SK-N-SH treated with all-trans-retinoic acid at 6 μM for 48 hours (cell line): ENCODE measurements around the gene IFNL2.

Experiments
- ATAC-seq: fragments of 200-7000 bp; cut with Tn5 transposase; 3 replicates; pipeline ENCODE4 v1.9.1; 2020; ENCODE audit warnings: mild to moderate bottlenecking, moderate library complexity
- ARNTL ChIP-seq: fragments of 450-650 bp; formaldehyde crosslinking; IDR thresholded peaks from 2 replicates; pipeline ENCODE4 v1.5.0; 2020; ENCODE audit warnings: low read depth, mild to moderate bottlenecking, moderate library complexity, borderline replicate concordance
- CSRNP3 ChIP-seq: fragments of 250-450 bp; sonication (Bioruptor Pico); IDR thresholded peaks from 2 replicates; pipeline ENCODE4 v1.5.1; 2021; ENCODE audit warnings: mild to moderate bottlenecking, moderate library complexity
- ESRRG ChIP-seq: fragments of 250-450 bp; sonication (Bioruptor Pico); IDR thresholded peaks from 2 replicates; pipeline ENCODE4 v1.6.1; 2021; ENCODE audit warnings: mild to moderate bottlenecking
- ISL1 ChIP-seq: fragments of 250-450 bp; sonication (Bioruptor Pico); IDR thresholded peaks from 2 replicates; pipeline ENCODE4 v2.1.2; 2022; ENCODE audit warnings: mild to moderate bottlenecking, moderate library complexity
- OSR1 ChIP-seq: fragments of 250-450 bp; sonication (Bioruptor Pico); IDR thresholded peaks from 2 replicates; pipeline ENCODE4 v1.8.0; 2022; ENCODE audit warnings: moderate library complexity, mild to moderate bottlenecking, inconsistent platforms
- PPARA ChIP-seq: fragments of 250-450 bp; sonication (Bioruptor Pico); IDR thresholded peaks from 2 replicates; pipeline ENCODE4 v1.5.0; 2020; ENCODE audit warnings: mild to moderate bottlenecking, borderline replicate concordance
- SNAI2 ChIP-seq: fragments of 250-450 bp; sonication (Bioruptor Pico); IDR thresholded peaks from 2 replicates; pipeline ENCODE4 v1.5.0; 2020; ENCODE audit warnings: mild to moderate bottlenecking, moderate library complexity
- TCF4 ChIP-seq: fragments of 250-450 bp; sonication (Bioruptor Pico); IDR thresholded peaks from 2 replicates; pipeline ENCODE4 v1.8.0; 2021; ENCODE audit warnings: mild to moderate bottlenecking, moderate library complexity, borderline replicate concordance
- TOX ChIP-seq: fragments of 250-450 bp; sonication (Bioruptor Pico); IDR thresholded peaks from 2 replicates; pipeline ENCODE4 v1.8.0; 2021; ENCODE audit warnings: mild to moderate bottlenecking, moderate library complexity, borderline replicate concordance
- TSHZ2 ChIP-seq: fragments of 250-450 bp; sonication (Bioruptor Pico); IDR thresholded peaks from 2 replicates; pipeline ENCODE4 v1.5.0; 2020; ENCODE audit warnings: mild to moderate bottlenecking, moderate library complexity
- ZC3H10 ChIP-seq: fragments of 250-450 bp; sonication (Bioruptor Pico); IDR thresholded peaks from 2 replicates; pipeline ENCODE4 v1.5.1; 2021; ENCODE audit warnings: mild to moderate bottlenecking, moderate library complexity
- ZFP30 ChIP-seq: fragments of 450-650 bp; formaldehyde crosslinking; IDR thresholded peaks from 2 replicates; pipeline ENCODE4 v1.5.0; 2022; ENCODE audit warnings: mild to moderate bottlenecking, moderate library complexity
- ZNF565 ChIP-seq: fragments of 450-650 bp; formaldehyde crosslinking; conservative IDR thresholded peaks from 2 replicates; pipeline ENCODE4 v1.5.0; 2020; ENCODE audit warnings: low read depth, mild to moderate bottlenecking, moderate library complexity
- TF ChIP-seq, protein P1 (sequence below): fragments of 250-450 bp; sonication (Bioruptor Pico); IDR thresholded peaks from 2 replicates; pipeline ENCODE4 v1.8.0; 2020; ENCODE audit warnings: mild to moderate bottlenecking, moderate library complexity, borderline replicate concordance
- TF ChIP-seq, protein P2 (sequence below): fragments of 250-450 bp; sonication (Bioruptor Pico); IDR thresholded peaks from 2 replicates; pipeline ENCODE4 v1.5.1; 2020; ENCODE audit warnings: low read depth, mild to moderate bottlenecking, moderate library complexity
- TF ChIP-seq, protein P3 (sequence below): fragments of 250-450 bp; sonication (Bioruptor Pico); IDR thresholded peaks from 2 replicates; pipeline ENCODE4 v1.8.0; 2021; ENCODE audit warnings: low read depth, mild to moderate bottlenecking, moderate library complexity, borderline replicate concordance

Gene IFNL2

GRCh38 chr19:39314016-39314728 is 46.0 kb downstream of the IFNL2 start:
- TF ChIP-seq, protein P1, sequence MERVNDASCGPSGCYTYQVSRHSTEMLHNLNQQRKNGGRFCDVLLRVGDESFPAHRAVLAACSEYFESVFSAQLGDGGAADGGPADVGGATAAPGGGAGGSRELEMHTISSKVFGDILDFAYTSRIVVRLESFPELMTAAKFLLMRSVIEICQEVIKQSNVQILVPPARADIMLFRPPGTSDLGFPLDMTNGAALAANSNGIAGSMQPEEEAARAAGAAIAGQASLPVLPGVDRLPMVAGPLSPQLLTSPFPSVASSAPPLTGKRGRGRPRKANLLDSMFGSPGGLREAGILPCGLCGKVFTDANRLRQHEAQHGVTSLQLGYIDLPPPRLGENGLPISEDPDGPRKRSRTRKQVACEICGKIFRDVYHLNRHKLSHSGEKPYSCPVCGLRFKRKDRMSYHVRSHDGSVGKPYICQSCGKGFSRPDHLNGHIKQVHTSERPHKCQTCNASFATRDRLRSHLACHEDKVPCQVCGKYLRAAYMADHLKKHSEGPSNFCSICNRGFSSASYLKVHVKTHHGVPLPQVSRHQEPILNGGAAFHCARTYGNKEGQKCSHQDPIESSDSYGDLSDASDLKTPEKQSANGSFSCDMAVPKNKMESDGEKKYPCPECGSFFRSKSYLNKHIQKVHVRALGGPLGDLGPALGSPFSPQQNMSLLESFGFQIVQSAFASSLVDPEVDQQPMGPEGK (CRISPR knock-in tag), result no peak
- TF ChIP-seq PPARA, result no peak
- TF ChIP-seq, protein P2, sequence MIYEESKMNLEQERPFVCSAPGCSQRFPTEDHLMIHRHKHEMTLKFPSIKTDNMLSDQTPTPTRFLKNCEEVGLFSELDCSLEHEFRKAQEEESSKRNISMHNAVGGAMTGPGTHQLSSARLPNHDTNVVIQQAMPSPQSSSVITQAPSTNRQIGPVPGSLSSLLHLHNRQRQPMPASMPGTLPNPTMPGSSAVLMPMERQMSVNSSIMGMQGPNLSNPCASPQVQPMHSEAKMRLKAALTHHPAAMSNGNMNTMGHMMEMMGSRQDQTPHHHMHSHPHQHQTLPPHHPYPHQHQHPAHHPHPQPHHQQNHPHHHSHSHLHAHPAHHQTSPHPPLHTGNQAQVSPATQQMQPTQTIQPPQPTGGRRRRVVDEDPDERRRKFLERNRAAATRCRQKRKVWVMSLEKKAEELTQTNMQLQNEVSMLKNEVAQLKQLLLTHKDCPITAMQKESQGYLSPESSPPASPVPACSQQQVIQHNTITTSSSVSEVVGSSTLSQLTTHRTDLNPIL (CRISPR knock-in tag), result no peak
- TF ChIP-seq ZNF565 (CRISPR knock-in tag), result no peak
- TF ChIP-seq, protein P3, sequence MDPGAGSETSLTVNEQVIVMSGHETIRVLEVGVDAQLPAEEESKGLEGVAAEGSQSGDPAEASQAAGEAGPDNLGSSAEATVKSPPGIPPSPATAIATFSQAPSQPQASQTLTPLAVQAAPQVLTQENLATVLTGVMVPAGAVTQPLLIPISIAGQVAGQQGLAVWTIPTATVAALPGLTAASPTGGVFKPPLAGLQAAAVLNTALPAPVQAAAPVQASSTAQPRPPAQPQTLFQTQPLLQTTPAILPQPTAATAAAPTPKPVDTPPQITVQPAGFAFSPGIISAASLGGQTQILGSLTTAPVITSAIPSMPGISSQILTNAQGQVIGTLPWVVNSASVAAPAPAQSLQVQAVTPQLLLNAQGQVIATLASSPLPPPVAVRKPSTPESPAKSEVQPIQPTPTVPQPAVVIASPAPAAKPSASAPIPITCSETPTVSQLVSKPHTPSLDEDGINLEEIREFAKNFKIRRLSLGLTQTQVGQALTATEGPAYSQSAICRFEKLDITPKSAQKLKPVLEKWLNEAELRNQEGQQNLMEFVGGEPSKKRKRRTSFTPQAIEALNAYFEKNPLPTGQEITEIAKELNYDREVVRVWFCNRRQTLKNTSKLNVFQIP (CRISPR knock-in tag), result no peak
- no peak for TF ChIP-seq SNAI2 (CRISPR knock-in tag)
- TF ChIP-seq ARNTL (CRISPR knock-in tag), result no peak
- TF ChIP-seq CSRNP3, result no peak
- TF ChIP-seq, all 23 proteins: peak for 0
- no peak for ATAC-seq

DNA sequence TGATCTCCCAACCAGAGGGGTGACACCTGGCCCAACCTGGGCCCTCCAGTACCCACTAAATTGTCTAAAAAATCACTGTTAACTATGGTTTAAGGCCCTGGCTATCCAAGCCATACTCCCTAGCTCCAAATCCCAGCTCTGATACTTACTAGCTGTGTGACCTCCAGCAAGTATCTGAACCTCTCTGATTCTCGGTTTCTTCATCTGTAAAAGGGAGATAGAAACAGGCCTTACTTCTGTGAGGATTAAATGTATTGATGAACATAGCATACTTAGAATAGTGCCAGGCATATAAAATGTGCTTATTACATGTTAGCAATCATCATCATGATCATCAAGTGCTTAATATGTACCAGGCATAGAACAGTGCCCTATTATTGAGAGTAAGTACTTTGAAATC is 47.7 kb downstream of the IFNL2 start:
- TF ChIP-seq, protein P1 (CRISPR knock-in tag), result no peak
- no peak for TF ChIP-seq ZFP30 (CRISPR knock-in tag)
- TF ChIP-seq, protein P3 (CRISPR knock-in tag), result no peak
- TF ChIP-seq ISL1 (CRISPR knock-in tag), result no peak
- TF ChIP-seq TCF4 (CRISPR knock-in tag), result no peak
- no peak for ATAC-seq

DNA sequence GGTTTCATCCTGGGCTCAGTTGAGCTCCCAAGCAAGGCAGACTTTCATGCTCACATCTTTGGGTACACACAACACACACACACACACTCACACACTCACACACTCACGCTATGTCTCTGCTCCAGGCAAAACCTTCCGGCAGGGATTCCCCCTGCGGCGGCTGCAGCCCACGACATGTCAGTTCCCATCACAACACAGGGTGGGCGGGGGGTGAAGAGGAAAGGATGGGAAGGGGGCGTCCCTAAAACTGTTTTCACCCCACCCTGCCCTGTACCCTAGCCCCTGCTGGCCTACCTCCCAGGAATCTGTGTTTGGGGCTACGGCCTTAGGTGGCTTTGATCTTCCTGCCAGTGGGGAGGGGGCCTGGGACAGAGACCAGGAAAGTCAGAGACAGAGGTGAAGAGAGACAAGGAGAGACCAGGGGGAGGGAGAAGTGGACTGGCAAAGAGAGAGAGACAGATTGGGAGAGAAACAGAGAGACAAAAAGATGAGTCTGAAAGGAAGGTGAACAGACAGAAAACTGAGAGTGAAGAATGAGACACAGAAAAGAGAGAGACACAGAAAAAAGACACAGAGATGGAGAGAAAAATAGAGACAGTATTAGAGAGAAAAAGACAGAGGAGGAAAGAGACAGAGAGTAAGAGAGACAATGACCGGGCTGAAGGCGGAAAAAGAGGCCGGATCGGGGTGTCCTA is 48.6 kb downstream of the IFNL2 start:
- no peak for TF ChIP-seq ESRRG (CRISPR knock-in tag)
- TF ChIP-seq TSHZ2 (CRISPR knock-in tag), result no peak
- no peak for TF ChIP-seq ZC3H10 (CRISPR knock-in tag)
- TF ChIP-seq, protein P2 (CRISPR knock-in tag), result no peak
- TF ChIP-seq OSR1 (CRISPR knock-in tag), result no peak
- TF ChIP-seq TOX (CRISPR knock-in tag), result no peak
- TF ChIP-seq PPARA, result no peak
- no peak for ATAC-seq
